Loucy (cell line): ENCODE measurements around the gene CPLANE1.

Experiments used
- EZH2phosphoT487 ChIP-seq: fragments of 200-600 bp; IDR thresholded peaks from 2 replicates; pipeline ENCODE4 v1.6.1; 2018; ENCODE audit warnings: antibody characterized with exemption, mild to moderate bottlenecking, moderate library complexity, borderline replicate concordance
- TF ChIP-seq, protein P1 (sequence below): fragments of 200-600 bp; sonication (generic); conservative IDR thresholded peaks from 2 replicates; pipeline ENCODE4 v1.5.1; 2014; ENCODE audit warnings: mild to moderate bottlenecking, antibody characterized with exemption, low read length

DNA sequence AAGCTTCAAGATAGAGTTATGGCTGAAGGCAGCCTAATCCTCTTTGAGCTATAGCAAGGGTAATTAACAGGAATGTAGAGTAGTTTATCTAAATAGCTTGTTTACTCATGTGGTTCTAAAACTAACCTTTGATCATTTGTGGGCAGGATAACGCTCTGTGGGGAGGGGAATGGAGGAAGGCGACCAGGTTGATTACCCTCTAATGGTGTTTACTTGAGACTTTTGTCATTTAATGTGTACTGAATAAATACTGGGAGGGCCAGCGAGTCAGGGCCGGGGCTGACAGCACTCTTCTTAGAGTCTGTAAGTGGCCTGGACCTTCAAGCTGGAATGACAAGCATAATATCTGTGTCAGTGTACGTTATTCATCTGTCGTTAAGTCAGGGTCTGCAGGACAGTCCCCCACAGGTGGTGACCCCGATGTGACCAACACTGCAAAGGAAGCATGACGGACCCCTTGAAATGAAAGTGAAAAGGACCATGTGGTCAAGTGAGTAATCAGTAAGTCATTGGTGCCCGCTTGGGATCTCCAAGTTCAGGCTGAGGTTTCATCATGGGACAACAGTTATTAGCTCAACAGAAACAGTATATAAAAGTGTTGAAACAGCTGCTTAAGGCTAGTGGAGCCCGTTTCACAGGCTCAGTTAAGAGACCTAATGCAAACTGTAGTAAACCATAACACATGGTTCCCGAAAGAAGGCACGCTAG lies 162.6 kb downstream of the CPLANE1 start:
- TF ChIP-seq, protein P1, sequence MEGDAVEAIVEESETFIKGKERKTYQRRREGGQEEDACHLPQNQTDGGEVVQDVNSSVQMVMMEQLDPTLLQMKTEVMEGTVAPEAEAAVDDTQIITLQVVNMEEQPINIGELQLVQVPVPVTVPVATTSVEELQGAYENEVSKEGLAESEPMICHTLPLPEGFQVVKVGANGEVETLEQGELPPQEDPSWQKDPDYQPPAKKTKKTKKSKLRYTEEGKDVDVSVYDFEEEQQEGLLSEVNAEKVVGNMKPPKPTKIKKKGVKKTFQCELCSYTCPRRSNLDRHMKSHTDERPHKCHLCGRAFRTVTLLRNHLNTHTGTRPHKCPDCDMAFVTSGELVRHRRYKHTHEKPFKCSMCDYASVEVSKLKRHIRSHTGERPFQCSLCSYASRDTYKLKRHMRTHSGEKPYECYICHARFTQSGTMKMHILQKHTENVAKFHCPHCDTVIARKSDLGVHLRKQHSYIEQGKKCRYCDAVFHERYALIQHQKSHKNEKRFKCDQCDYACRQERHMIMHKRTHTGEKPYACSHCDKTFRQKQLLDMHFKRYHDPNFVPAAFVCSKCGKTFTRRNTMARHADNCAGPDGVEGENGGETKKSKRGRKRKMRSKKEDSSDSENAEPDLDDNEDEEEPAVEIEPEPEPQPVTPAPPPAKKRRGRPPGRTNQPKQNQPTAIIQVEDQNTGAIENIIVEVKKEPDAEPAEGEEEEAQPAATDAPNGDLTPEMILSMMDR, result no peak
- TF ChIP-seq EZH2phosphoT487, result no peak
